ENCODE measurements around the gene CDS2.

DNA sequence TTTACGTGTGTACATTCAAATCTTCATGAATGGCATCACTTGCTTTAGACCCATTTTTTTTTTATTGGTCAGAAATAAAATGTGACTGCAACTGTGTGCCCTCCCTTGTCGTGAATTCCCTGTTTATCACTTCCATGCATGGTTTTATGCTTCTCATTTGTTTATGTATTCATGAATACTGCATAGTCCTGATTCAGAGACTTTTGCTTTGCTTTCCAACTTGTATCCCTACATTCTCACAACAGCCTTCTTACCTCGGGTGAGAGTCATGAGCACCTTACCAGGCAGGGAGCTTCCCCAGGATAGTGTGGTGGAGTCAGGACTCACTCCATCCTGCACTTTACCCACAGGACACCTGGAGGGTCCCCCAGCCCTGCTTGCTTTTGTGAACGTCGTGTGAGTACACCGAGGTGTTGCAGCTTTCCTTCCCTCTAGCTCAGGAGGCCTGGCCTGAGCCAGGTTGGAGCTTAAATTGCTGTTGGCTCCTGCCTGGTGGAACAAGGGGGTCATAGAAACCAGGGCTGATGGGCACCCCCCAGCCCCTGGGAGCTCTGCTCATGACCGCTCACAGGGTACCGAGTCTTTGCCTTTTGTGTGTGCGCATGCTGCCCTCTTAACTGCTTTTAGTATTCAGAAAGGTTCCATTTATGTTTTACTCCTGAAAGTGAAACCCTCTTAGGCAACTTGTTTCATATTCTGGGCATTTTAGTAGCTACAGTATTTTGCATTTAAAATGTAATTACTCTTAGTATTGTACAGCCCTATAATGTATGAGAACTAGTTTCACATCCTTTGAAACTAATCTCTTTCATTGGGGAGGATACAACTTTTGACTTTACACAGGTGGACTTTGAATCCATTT, 66.0 kb downstream of the CDS2 start:
- TF ChIP-seq, protein P1, sequence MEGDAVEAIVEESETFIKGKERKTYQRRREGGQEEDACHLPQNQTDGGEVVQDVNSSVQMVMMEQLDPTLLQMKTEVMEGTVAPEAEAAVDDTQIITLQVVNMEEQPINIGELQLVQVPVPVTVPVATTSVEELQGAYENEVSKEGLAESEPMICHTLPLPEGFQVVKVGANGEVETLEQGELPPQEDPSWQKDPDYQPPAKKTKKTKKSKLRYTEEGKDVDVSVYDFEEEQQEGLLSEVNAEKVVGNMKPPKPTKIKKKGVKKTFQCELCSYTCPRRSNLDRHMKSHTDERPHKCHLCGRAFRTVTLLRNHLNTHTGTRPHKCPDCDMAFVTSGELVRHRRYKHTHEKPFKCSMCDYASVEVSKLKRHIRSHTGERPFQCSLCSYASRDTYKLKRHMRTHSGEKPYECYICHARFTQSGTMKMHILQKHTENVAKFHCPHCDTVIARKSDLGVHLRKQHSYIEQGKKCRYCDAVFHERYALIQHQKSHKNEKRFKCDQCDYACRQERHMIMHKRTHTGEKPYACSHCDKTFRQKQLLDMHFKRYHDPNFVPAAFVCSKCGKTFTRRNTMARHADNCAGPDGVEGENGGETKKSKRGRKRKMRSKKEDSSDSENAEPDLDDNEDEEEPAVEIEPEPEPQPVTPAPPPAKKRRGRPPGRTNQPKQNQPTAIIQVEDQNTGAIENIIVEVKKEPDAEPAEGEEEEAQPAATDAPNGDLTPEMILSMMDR (IDR thresholded peaks at IDR 0.05) = no peak
- no peak for TF ChIP-seq POLR2A (IDR thresholded peaks at IDR 0.05)
- TF ChIP-seq POLR2AphosphoS5 (IDR thresholded peaks at IDR 0.05) = no peak

Measured in prostate gland (tissue), 2 donors.